CMK (cell line): ENCODE measurements around the gene PAX2.

ENCODE experiments used
- DNase-seq: peaks from one replicate; pipeline ENCODE4 v3.0.0-alpha.2; 2010; ENCODE audit warnings: low read depth

The PAX2 gene

GRCh38 chr10:100724531-100725027, 20.8 kb upstream of the PAX2 start:
- DNase-seq: no peak

DNA sequence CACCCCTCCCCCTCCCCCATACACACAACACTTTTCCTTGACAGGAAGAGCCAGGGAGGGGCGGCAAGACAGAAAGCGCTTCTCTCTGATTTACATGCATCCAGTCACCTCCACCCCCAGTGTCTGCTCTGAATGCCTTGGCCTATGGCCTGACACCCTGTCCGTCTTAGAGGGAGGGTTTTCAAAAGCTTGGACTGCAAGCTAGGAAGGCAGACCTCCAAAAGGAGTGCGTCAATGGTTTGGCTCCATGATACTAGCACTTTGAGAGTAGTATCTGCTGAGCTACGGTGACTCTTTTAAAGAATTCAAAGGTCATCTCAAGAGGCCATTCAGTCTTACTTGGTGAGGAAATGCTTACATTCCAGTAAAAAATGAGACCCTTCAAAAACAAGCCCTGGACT, 20.3 kb upstream of the PAX2 start:
- no peak for DNase-seq

DNA sequence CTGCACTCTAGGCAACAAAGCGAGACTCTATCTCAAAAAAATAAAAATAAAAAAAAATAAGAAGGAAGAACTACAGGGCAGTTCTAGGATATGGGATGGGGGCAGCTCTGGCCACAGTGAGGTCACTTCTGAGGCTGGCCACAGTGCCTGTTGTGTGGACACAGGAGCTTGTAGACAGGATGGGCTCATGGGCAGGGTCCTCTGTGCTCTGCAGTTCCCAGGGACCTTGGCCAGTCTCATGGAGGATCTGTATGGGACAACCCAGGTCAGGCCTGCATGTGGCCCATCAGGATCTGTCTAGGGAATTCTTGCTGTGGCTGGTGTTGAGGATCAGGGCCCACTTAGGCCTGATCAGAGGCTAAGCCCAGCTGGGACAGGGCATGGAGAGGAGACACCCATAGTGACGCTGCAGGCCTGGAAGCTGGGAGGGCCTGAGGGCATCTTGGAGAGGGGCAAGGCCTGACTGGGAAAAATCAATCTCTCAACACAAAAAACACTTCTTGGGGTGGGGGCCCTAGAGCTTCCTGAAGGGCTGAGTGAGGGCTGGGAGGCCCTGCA, 19.4 kb upstream of the PAX2 start:
- DNase-seq: no peak

DNA sequence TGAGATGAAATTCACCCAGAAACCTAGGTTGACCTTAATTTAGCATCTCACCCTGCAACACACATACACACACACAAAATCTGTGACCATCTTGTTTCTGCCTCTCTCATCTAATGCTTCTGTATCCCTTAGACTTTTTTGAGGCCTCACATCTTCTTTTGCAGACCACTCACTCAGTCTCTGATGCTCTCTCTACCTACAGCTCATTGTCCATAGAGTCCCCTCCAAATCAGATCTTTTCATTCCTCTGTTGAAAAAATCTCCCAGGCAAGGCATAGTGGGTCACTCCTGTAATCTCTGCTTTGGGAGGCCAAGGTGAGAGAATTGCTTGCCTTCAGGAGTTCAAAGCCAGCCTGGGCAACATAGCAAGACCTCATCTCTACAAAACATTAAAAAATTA, 17.6 kb upstream of the PAX2 start:
- DNase-seq: no peak

DNA sequence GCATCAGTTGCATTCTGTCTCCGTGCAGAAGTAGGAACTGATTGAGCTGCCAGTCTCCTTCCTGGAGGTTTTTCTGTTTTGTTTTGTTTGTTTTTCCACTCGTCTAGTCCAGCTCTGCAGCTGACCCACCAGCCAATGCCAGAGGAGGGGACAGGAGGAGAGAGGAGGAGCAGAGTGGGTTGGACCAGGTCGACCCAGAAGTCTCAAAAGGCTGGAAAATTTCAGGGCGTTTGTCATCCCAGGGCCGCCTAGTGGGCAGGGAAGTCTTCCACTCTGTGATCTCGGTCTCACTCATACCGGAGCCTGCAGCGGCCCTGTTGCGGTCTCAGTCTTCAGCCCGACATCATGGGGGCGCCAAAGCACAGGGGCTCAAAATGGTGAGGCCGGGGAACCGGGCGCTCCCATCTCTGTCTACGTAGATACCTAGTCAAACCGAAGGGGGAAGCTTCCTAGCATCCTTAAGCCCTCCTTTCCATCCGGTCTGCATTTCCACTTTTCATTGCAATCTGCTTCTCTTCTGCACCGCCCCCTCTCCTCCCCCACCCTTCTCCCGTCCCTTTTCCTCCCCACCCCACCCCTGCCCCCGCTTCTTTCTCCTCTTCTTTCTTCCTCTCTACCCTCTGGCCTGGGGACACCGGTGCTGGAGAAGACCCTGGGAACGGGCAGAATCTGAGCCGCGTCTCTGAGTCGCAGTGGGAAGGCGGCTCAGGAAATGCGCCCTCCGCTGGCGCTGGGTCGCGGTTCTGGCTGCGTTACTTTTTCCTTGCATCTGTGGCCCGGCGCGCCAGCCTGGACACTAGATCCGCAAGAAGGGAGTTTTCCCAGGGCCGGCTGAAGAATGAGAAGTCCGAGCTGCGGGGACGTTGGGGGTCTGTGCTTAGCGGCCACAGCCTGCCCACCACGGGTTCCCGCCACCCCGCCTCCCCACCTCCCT, 16.2 kb upstream of the PAX2 start:
- DNase-seq: peak; percentile 18

DNA sequence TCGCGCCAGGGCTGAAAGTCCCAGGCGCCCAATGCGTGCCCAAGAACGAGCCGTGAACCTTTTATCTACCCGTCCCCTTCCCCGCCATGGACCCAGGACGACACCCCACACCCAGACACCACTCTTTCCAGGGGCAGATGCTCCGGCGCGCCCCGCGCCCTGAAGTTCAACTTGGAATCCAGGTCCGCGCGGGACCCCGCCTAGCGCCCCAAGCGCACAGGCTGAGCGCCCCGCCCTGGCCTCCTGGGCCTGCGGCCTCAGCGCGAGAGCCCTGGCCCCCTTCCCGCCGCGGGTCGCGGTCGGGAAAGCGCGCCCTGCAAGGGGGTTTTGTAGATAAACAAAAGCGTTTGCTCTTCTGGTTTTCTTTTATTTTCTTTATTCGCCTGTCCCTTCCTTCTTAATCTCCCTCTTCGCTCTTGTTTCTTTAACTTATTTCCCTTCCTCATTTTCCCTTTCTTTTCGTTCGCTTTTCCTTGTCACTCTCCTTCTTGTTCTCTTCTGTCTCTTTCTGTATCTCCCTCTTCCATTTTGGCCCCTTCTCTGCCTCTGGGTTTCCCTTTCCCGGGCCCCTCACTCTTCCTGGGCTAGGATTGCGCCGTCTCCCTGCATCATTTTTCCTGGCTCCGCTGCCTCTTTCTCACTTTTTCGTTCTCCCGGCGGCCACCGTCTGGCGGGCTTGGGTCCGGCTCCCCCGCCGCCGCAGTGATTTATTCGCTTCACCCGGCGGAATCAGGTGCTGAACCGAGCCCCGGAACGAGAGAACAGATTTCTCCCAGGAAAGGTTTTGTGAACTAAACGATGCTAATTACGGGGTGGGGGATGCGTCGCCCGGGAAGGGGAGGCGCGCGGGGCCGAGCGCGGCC, 15.3 kb upstream of the PAX2 start:
- no peak for DNase-seq

GRCh38 chr10:100730725-100731406, 14.5 kb upstream of the PAX2 start:
- DNase-seq: peak; percentile 36

DNA sequence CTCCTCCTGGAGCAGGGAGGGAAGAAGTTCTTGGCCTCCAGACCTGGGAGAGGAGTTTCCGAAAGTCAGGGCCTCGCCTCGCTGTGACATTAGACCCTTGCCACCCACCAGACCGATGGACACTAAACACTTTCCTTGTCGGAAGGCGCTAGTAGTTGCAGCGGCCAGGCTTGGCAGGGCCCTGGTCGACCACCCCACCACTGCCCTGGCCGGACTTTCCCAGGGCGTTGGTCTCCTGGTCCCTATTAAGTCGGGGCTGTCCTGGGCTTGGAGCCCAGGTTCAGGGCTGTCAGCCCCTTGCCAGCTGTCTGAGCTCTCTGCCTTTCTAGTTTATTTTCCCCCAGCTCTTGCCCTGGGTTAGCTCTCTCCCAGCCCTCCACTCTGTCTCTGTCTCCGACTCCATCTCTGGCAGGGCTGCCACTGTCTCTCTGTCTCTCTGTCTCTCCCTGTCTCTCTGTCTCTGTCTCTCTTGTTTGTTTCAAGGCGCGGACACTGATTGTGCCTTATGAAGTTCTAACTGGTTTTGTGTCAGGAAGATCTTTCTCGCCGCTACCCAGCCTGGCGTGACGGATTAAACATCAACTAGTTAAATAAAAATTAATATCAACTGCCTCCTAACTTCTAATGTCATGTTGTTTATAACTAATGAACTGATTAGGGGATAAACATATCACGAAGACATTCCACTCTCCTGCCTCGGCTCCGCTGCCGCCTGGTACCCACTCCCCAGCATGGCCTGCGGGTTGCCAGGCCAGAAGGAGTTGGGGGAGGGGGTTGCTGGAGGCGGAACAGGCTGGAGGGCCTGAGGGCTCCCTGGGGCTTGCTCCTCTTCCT, 13.8 kb upstream of the PAX2 start:
- DNase-seq: no peak

GRCh38 chr10:100732241-100732596, 13.2 kb upstream of the PAX2 start:
- no peak for DNase-seq

GRCh38 chr10:100733329-100733728, 12.1 kb upstream of the PAX2 start:
- DNase-seq: no peak

- no peak for DNase-seq
Measured at GRCh38 chr10:100734295-100735086, 10.9 kb upstream of the PAX2 start.

- DNase-seq: no peak
Measured at GRCh38 chr10:100735087-100735336, 10.4 kb upstream of the PAX2 start.

- DNase-seq: no peak
Measured at GRCh38 chr10:100735337-100736143, 9.8 kb upstream of the PAX2 start.

- no peak for DNase-seq
Measured at GRCh38 chr10:100736144-100736808, 9.1 kb upstream of the PAX2 start.

DNA sequence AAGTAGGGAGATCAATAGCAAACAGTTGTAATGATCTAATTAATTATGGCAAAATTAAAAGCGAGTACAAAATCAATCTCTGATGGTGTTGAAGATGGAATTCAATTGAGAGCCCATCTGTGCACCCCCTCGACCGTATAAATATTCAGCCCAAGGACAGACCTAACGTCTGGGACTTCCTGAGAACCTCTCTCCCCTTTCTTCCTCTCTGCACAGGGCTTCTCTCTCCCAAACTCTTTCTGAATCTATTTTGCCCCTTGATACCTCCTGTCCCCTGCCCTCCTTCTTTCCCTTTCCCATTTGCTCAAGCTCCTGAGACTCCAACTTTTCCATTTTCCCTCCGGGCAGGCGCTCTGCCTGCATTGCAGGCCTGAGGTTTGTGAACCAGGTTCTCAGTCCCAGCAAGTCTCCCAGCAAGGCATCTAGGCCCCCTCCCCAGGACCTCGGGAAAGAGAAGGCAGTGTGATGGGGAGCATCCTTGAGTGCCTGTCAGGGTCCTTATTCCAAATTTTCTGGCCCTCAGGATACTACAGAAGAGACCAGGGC, 8.5 kb upstream of the PAX2 start:
- no peak for DNase-seq

- DNase-seq: no peak
Measured at GRCh38 chr10:100737355-100738054, 7.9 kb upstream of the PAX2 start.

- no peak for DNase-seq
Measured at GRCh38 chr10:100738055-100738827, 7.1 kb upstream of the PAX2 start.
